Measurements from ENCODE around the gene AFTPH.
"Not testable (repeated sequence)": the region's sequence is repeated elsewhere in the genome, so short reads cannot be mapped to it uniquely, and the experiment has no call there.

AFTPH gene

GRCh38 chr2:64498438-64498837, 25.7 kb upstream of the AFTPH start:
- DNase-seq = no peak

GRCh38 chr2:64500549-64500948, 23.6 kb upstream of the AFTPH start:
- no peak for DNase-seq

GRCh38 chr2:64501946-64502345, 22.2 kb upstream of the AFTPH start:
- DNase-seq = no peak

GRCh38 chr2:64502860-64503259, 21.3 kb upstream of the AFTPH start:
- no peak for DNase-seq

- DNase-seq = no peak
Observed at GRCh38 chr2:64504774-64505720, 19.1 kb upstream of the AFTPH start.

GRCh38 chr2:64506686-64507085, 17.4 kb upstream of the AFTPH start:
- no peak for DNase-seq

GRCh38 chr2:64514008-64514407, 10.1 kb upstream of the AFTPH start:
- no peak for DNase-seq

- no peak for DNase-seq
Observed at GRCh38 chr2:64515086-64515485, 9.0 kb upstream of the AFTPH start.

- DNase-seq = no peak
Observed at GRCh38 chr2:64516651-64517510, 7.2 kb upstream of the AFTPH start.

- no peak for DNase-seq
Observed at GRCh38 chr2:64517511-64517884, 6.6 kb upstream of the AFTPH start.

GRCh38 chr2:64522843-64523428, 1.2 kb upstream of the AFTPH start:
- DNase-seq = peak; percentile 86

- DNase-seq = peak; percentile 36
Observed at GRCh38 chr2:64524604-64525316, 632 bp downstream of the AFTPH start.

GRCh38 chr2:64525317-64525613, 1.1 kb downstream of the AFTPH start:
- peak; percentile 32 for DNase-seq

- DNase-seq = no peak
Observed at GRCh38 chr2:64526034-64526433, 1.9 kb downstream of the AFTPH start.

- not testable (repeated sequence) for DNase-seq
Observed at GRCh38 chr2:64530946-64531345, 6.8 kb downstream of the AFTPH start.

- DNase-seq = no peak
Observed at GRCh38 chr2:64532030-64532429, 7.9 kb downstream of the AFTPH start.

GRCh38 chr2:64533882-64534281, 9.8 kb downstream of the AFTPH start:
- no peak for DNase-seq

- DNase-seq = no peak
Observed at GRCh38 chr2:64534363-64534762, 10.2 kb downstream of the AFTPH start.

GRCh38 chr2:64535024-64535423, 10.9 kb downstream of the AFTPH start:
- no peak for DNase-seq

- DNase-seq = no peak
Observed at GRCh38 chr2:64537991-64538390, 13.9 kb downstream of the AFTPH start.

GRCh38 chr2:64538764-64539433, 14.8 kb downstream of the AFTPH start:
- DNase-seq = no peak

GRCh38 chr2:64540615-64541014, 16.5 kb downstream of the AFTPH start:
- DNase-seq = no peak

All from CD4-positive, alpha-beta T cell treated with Interleukin-17A for 4 hours (primary cell).